ENCODE results near the gene ASCC1. TPM values are rescaled to one million over a fixed set of nuclear protein-coding genes. Genes with fewer than 3 reads are reported as not detected.
A peak's percentile ranks its signal among the peaks of the same experiment; 100 is the strongest.

Gene ASCC1
- total and polyA plus RNA-seq, 2 of the 13 experiments (the other 11 are each of a cell fraction or from before 2014, with no cell fraction given): 21.6 to 30.1 TPM

DNA sequence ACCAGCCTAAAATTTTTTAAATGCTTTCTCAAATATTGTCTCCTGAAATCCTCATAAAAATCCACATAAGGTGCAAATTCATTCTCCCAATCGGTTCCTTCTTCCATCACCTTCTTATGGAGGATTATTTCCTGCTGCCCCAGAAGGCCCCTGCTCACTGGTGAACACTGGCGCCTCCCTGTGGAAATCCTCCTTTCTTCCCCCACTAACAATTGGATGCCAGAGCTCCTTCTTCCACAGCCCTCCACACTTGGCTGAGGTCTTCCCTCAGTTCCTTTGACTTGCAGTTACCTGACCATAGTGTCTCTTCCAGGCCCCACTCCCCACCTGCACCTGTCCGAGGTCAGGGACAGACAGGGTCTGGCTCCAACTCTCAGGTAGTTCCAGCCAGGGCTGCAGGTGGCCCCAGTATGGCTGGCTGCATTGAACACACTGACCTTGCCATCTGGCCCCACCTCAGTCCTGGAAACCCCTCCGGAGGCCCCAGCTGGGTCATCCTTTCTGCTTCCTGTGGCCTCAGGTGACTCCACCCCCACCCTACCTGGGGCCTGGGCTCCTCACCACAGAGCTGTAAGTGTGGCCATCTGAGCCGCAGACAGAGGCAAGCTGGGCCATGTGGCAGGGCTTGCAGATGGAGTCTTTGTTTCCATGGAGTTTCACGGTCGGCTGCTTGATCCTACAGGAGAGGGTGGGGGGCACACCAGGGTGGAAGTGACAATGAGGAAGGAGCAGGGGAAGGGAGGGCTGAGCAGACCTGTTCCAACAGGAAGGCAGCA lies 146.1 kb downstream of the ASCC1 start (continued):
- TF ChIP-seq ZBTB21 (CRISPR knock-in tag; IDR thresholded peaks at IDR 0.05): no peak
- TF ChIP-seq ERF (CRISPR knock-in tag; IDR thresholded peaks at IDR 0.05): no peak
- no peak for TF ChIP-seq SETDB1 (CRISPR knock-in tag; IDR thresholded peaks at IDR 0.05; ENCODE audit: borderline replicate concordance)
- TF ChIP-seq HBP1 (CRISPR knock-in tag; IDR thresholded peaks at IDR 0.05; ENCODE audit: low read depth): no peak
- TF ChIP-seq, protein P1, sequence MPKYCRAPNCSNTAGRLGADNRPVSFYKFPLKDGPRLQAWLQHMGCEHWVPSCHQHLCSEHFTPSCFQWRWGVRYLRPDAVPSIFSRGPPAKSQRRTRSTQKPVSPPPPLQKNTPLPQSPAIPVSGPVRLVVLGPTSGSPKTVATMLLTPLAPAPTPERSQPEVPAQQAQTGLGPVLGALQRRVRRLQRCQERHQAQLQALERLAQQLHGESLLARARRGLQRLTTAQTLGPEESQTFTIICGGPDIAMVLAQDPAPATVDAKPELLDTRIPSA (CRISPR knock-in tag; IDR thresholded peaks at IDR 0.05; ENCODE audit: borderline replicate concordance): no peak
- no peak for TF ChIP-seq AKAP8 (CRISPR knock-in tag; IDR thresholded peaks at IDR 0.05)
- no peak for TF ChIP-seq NONO (IDR thresholded peaks at IDR 0.05)
- TF ChIP-seq NONO (CRISPR knock-in tag; conservative IDR thresholded peaks at IDR 0.05): peak; percentile 49; the same call in 1 of the 2 replicates
- TF ChIP-seq RXRB (CRISPR knock-in tag; IDR thresholded peaks at IDR 0.05; ENCODE audit: borderline replicate concordance): peak; percentile 63; the same call in 1 of the 2 replicates
- no peak for TF ChIP-seq TCF7 (IDR thresholded peaks at IDR 0.05; ENCODE audit: low read depth)
- TF ChIP-seq ZNF124 (CRISPR knock-in tag; IDR thresholded peaks at IDR 0.05): no peak
- no peak for TF ChIP-seq ZSCAN31 (CRISPR knock-in tag; IDR thresholded peaks at IDR 0.05; ENCODE audit: low read depth)
- no peak for TF ChIP-seq ZNF790 (CRISPR knock-in tag; IDR thresholded peaks at IDR 0.05; ENCODE audit: borderline replicate concordance)
- TF ChIP-seq SOX6 (IDR thresholded peaks at IDR 0.05): no peak
- no peak for TF ChIP-seq SOX6 (CRISPR knock-in tag; IDR thresholded peaks at IDR 0.05)
- TF ChIP-seq ARNTL (CRISPR knock-in tag; IDR thresholded peaks at IDR 0.05): no peak
- no peak for TF ChIP-seq SMAD3 (CRISPR knock-in tag; IDR thresholded peaks at IDR 0.05)
- no peak for TF ChIP-seq SAFB2 (CRISPR knock-in tag; IDR thresholded peaks at IDR 0.05; ENCODE audit: borderline replicate concordance, low read depth)
- TF ChIP-seq MBD4 (IDR thresholded peaks at IDR 0.05; ENCODE audit: borderline replicate concordance, low read length): no peak
- TF ChIP-seq ZNF709 (CRISPR knock-in tag; IDR thresholded peaks at IDR 0.05): no peak

Measured in HepG2 (cell line).